ENCODE data around the gene TMEM145.

GRCh38 chr19:42344336-42344893 is 31.3 kb downstream of the TMEM145 start:
- no peak for TF ChIP-seq HDAC8 (tag; IDR thresholded peaks at IDR 0.05)
- TF ChIP-seq EP300 (IDR thresholded peaks at IDR 0.05; ENCODE audit: low read length) = no peak

Measured in K562 (cell line).